ENCODE measurements around the gene ELF2. TPM values are rescaled to one million over a fixed set of nuclear protein-coding genes. Genes with fewer than 3 reads are reported as not detected.
A peak's percentile ranks its signal among the peaks of the same experiment; 100 is the strongest.

The ELF2 gene
- total and polyA plus RNA-seq, 2 of the 8 experiments (the other 6 are each of a cell fraction or from before 2014, with no cell fraction given) = 21.1 to 44.3 TPM

GRCh38 chr4:139176302-139177048, 543 bp downstream of the ELF2 start (continued):
- peak; percentile 94 for TF ChIP-seq CTBP2 (IDR thresholded peaks at IDR 0.05; ENCODE audit: borderline replicate concordance, insufficient read depth, insufficient read length, low read length)
- no peak for TF ChIP-seq BACH1 (IDR thresholded peaks at IDR 0.05; ENCODE audit: low read length)
- TF ChIP-seq ZNF274 (IDR thresholded peaks at IDR 0.05; ENCODE audit: borderline replicate concordance, extremely low read depth, low read length) = no peak
- TF ChIP-seq TCF12 (IDR thresholded peaks at IDR 0.05; ENCODE audit: low read depth, low read length) = peak; percentile 97
- no peak for TF ChIP-seq KDM1A (IDR thresholded peaks at IDR 0.05; ENCODE audit: borderline replicate concordance, low read length)
- TF ChIP-seq MAFK (IDR thresholded peaks at IDR 0.05; ENCODE audit: low read depth, low read length) = no peak
- TF ChIP-seq JUND (IDR thresholded peaks at IDR 0.05; ENCODE audit: low read length) = 0 out of 2 replicates have a peak, but pooled peaks have one; percentile 4
- TF ChIP-seq CREB1 (IDR thresholded peaks at IDR 0.05) = 0 out of 2 replicates have a peak, but pooled peaks have one; percentile 3
- no peak for TF ChIP-seq BCL11A (IDR thresholded peaks at IDR 0.05; ENCODE audit: low read depth in 2 of 2, low read length in 2 of 2)
- TF ChIP-seq RNF2 (IDR thresholded peaks at IDR 0.05; ENCODE audit: borderline replicate concordance, low read depth, low read length, missing control alignments, poor library complexity, severe bottlenecking) = no peak
- no peak for TF ChIP-seq SAP30 (IDR thresholded peaks at IDR 0.05; ENCODE audit: insufficient read depth, insufficient replicate concordance, low read length)
- no peak for TF ChIP-seq HDAC6 (IDR thresholded peaks at IDR 0.05; ENCODE audit: low read depth, low read length)
- TF ChIP-seq CEBPB (IDR thresholded peaks at IDR 0.05; ENCODE audit: low read depth, low read length) = no peak
- no peak for TF ChIP-seq TEAD4 (IDR thresholded peaks at IDR 0.05; ENCODE audit: low read depth, low read length)
- TF ChIP-seq RAD21 (IDR thresholded peaks at IDR 0.05 in 1 of 2, conservative IDR thresholded peaks at IDR 0.05 in 1 of 2; ENCODE audit: low read depth in 2 of 2, low read length in 2 of 2) = no peak
- TF ChIP-seq CTCF (IDR thresholded peaks at IDR 0.05; ENCODE audit: control extremely low read depth in 1 of 3, insufficient read depth in 1 of 3, low read depth in 1 of 3, low read length in 3 of 3) = no peak
- TF ChIP-seq GABPA (IDR thresholded peaks at IDR 0.05; ENCODE audit: borderline replicate concordance, insufficient read depth, low read length) = no peak
- TF ChIP-seq POLR2AphosphoS5 (IDR thresholded peaks at IDR 0.05; ENCODE audit: low read depth, low read length) = peak; percentile 56
- TF ChIP-seq NRF1 (IDR thresholded peaks at IDR 0.05; ENCODE audit: low read depth, low read length) = no peak
- no peak for TF ChIP-seq CHD1 (IDR thresholded peaks at IDR 0.05; ENCODE audit: low read depth, low read length)
- TF ChIP-seq ASH2L (IDR thresholded peaks at IDR 0.05; ENCODE audit: low read length) = peak; percentile 90
- TF ChIP-seq CHD2 (IDR thresholded peaks at IDR 0.05; ENCODE audit: low read length) = peak; percentile 27; the same call in 1 of the 2 replicates
